NT2/D1 (cell line): ENCODE measurements around the gene ADGRA1.
A peak's percentile ranks its signal among the peaks of the same experiment; 100 is the strongest.

Experiments used
- DNase-seq: peaks from one replicate; pipeline ENCODE4 v3.0.0-alpha.2; 2011; ENCODE audit warnings: low read depth, low spot score
- H3K27me3 ChIP-seq: 2 replicates; pipeline ENCODE4 v1.6.0; 2011; ENCODE audit warnings: mild to moderate bottlenecking; ENCODE audit not compliant: insufficient read length, insufficient read depth
- H3K36me3 ChIP-seq: 2 replicates; pipeline ENCODE4 v1.6.1; 2011; ENCODE audit warnings: mild to moderate bottlenecking, low read length, mixed read lengths; ENCODE audit not compliant: insufficient read depth, insufficient read length
- H3K4me1 ChIP-seq: 2 replicates; pipeline ENCODE4 v1.5.1; 2011; ENCODE audit not compliant: insufficient read depth, insufficient read length
- H3K4me3 ChIP-seq: 2 replicates; pipeline ENCODE4 v1.5.1; 2011; ENCODE audit warnings: low read depth; ENCODE audit not compliant: insufficient read length
- H3K9ac ChIP-seq: 2 replicates; pipeline ENCODE4 v1.6.0; 2011; ENCODE audit warnings: low read depth; ENCODE audit not compliant: insufficient read length
- H3K9me3 ChIP-seq: 2 replicates; pipeline ENCODE4 v1.5.1; 2011; ENCODE audit warnings: mild to moderate bottlenecking, low read length; ENCODE audit not compliant: insufficient read depth
- SUZ12 ChIP-seq: IDR thresholded peaks from 2 replicates; pipeline ENCODE4 v1.6.1; 2011; ENCODE audit not compliant: insufficient read length, insufficient read depth; ENCODE audit errors: extremely low read depth
- YY1 ChIP-seq: IDR thresholded peaks from 2 replicates; pipeline ENCODE4 v1.6.1; 2011; ENCODE audit not compliant: insufficient read length, insufficient read depth
- ZNF274 ChIP-seq: IDR thresholded peaks from 2 replicates; pipeline ENCODE4 v1.6.1; 2011; ENCODE audit warnings: mild to moderate bottlenecking, low read depth, low read length

ADGRA1 gene

GRCh38 chr10:133157662-133158436, 70.1 kb downstream of the ADGRA1 start:
- TF ChIP-seq SUZ12: no peak
- TF ChIP-seq ZNF274: no peak
- Histone ChIP-seq H3K4me3 (no peak overlapping the region), H3K4me1 (peaks cover 6% of the 10 kb centered on the region), H3K9me3 (0 out of 2 replicates have a peak, but pooled peaks cover 4% of the 10 kb centered on the region), H3K36me3 (peaks cover 2% of the 10 kb centered on the region), H3K9ac (no peak overlapping the region), H3K27me3 (no peaks in the 10 kb centered on the region)
- DNase-seq: no peak

DNA sequence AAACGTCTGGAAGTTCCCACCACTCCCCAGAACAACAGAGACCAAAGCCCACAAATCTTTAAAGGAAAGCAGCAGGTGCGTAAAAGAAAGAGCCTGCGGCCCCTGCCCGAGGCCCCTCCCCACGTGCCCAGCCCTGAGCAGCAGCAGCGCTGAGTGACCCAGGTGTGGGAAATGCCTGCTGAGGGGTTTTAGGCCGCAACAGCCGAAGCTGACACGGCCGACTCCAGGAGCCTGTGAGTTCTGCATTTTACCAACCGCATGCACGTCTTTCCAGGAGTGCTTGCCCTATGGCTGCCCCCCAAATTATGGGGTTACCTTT, 70.7 kb downstream of the ADGRA1 start:
- H3K4me3 ChIP-seq: no peak overlapping the region
- H3K27me3 ChIP-seq: no peaks in the 10 kb centered on the region
- no peak overlapping the region for H3K9ac ChIP-seq
- 0 out of 2 replicates have a peak, but pooled peaks cover 4% of the 10 kb centered on the region for H3K9me3 ChIP-seq
- H3K4me1 ChIP-seq: peaks cover 6% of the 10 kb centered on the region
- no peak for DNase-seq
- no peak for TF ChIP-seq ZNF274
- no peak for TF ChIP-seq YY1
- no peak for TF ChIP-seq SUZ12
- H3K36me3 ChIP-seq: peaks cover 2% of the 10 kb centered on the region

DNA sequence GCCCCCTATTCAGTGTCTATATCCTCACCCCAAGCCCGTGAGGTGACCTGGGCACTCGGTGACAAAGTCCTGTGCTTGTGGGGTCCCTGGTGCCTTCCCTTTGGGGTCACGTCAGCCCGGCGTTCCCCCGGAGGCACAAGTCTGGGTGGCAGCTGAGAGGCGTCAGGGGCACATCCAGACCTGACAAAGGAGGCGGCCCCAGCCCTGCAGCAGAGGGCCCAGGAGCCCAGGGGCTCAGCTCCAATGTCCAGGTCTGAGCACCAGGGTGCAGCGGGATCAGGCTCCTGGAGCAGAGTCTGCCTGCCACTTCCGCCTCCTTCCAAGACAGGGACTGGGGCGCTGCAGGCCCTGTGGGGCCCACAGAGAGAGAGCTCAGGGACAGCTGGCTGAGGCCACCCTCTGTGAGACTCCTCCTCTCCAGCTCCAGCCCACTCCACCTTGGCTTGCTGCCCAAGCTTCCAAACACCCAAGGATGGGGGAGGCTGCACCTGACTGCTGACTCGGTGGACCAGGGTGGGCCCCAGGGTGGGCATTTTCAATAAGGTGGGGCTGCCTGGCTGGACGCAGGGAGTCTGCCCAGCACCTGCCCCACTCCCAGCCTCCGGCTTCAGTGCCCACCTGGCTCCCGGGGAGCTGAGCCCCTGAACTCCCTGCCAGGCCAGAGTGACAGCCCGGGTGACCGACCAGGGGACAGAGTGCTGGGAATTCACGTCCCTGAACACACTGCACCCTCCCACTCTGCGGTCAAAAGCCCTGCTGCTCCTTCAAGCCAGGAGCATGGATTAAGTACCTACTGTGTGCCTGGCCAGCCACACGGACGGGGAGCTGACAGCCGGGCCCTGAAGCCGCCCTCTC, 71.3 kb downstream of the ADGRA1 start:
- no peak overlapping the region for H3K9ac ChIP-seq
- H3K27me3 ChIP-seq: no peaks in the 10 kb centered on the region
- peaks cover 6% of the 10 kb centered on the region for H3K4me1 ChIP-seq
- TF ChIP-seq YY1 (no peak), ZNF274 (no peak), SUZ12 (no peak)
- H3K4me3 ChIP-seq: no peak overlapping the region
- no peak for DNase-seq
- peaks cover 2% of the 10 kb centered on the region for H3K36me3 ChIP-seq
- H3K9me3 ChIP-seq: 0 out of 2 replicates have a peak, but pooled peaks cover 4% of the 10 kb centered on the region

- DNase-seq: no peak
- no peaks in the 10 kb centered on the region for H3K27me3 ChIP-seq
Measured at GRCh38 chr10:133159611-133159949, 71.9 kb downstream of the ADGRA1 start.

DNA sequence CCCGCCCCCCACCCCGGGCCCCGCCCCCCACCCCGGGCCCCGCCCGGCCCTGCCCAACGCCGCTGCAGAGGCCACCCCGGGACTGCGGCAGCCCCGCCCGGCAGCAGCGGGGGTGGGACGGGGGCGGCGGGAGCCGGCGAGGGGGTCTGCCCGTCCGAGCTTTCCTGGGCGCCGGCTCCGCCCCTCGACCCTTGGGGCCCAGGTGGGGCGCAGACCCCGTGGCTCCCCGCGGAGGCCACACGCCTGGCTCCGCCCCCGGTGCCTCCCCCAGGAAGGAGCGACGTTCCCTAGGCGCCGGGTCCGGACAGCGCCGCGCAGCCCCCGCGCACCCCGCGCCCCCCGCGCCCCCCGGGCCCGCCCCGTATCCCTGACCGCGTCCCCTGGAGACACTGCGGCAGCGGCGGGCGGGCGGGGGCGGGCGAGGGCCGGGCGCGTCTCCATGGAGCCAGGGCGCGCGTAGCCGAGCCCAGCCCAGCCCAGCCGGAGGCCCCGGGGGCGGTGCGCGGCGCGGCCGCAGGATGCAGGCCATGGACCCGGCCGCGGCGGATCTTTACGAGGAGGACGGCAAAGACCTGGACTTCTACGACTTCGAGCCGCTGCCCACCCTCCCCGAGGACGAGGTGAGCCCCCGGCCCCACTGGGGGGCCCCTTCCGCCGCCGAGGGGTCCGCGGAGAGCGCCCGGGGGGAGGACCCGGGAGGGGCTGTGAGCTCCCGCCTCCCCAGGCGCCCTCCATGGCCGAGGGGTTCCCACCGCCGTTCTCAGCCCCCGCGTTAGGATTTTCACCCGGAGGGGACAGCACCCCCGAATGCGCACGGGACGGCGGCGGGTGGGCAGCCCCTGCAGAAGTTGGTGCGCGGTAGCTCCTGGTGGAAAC, 72.5 kb downstream of the ADGRA1 start, which contains the start of gene KNDC1:
Gene KNDC1 (plus strand): TSS at position 270 of the 876 bp plus-strand sequence. CDS start 249 bp downstream, at position 519.
- peaks cover 9% of the 10 kb centered on the region for H3K4me1 ChIP-seq
- H3K4me3 ChIP-seq: peak within 1 kb of the TSS; percentile 49
- 0 out of 2 replicates have a peak, but pooled peaks cover 4% of the 10 kb centered on the region for H3K9me3 ChIP-seq
- H3K27me3 ChIP-seq: no peaks in the 10 kb centered on the region
- no peak for DNase-seq
- peak within 1 kb of the TSS; percentile 85 for H3K9ac ChIP-seq
- peaks cover 2% of the 10 kb centered on the region for H3K36me3 ChIP-seq
- TF ChIP-seq SUZ12 (no peak), ZNF274 (no peak), YY1 (no peak)

More at GRCh38 chr10:133159611-133159949, 71.9 kb downstream of the ADGRA1 start:
- no peak overlapping the region for H3K9ac ChIP-seq
- H3K9me3 ChIP-seq: 0 out of 2 replicates have a peak, but pooled peaks cover 4% of the 10 kb centered on the region
- H3K4me1 ChIP-seq: peaks cover 9% of the 10 kb centered on the region
- peaks cover 2% of the 10 kb centered on the region for H3K36me3 ChIP-seq
- H3K4me3 ChIP-seq: no peak overlapping the region
- TF ChIP-seq ZNF274 (no peak), YY1 (no peak), SUZ12 (no peak)

- TF ChIP-seq ZNF274 (no peak), YY1 (no peak), SUZ12 (no peak)
- H3K9me3 ChIP-seq: no peaks in the 10 kb centered on the region
- no peak for DNase-seq
- H3K36me3 ChIP-seq: peaks cover 2% of the 10 kb centered on the region
- H3K27me3 ChIP-seq: no peaks in the 10 kb centered on the region
- peaks cover 11% of the 10 kb centered on the region for H3K4me1 ChIP-seq
- peak overlapping the region; percentile 85 for H3K9ac ChIP-seq
- peak overlapping the region; percentile 49 for H3K4me3 ChIP-seq
Measured at GRCh38 chr10:133160826-133161471, 73.2 kb downstream of the ADGRA1 start.
